Neural cell (in vitro differentiated cells): ENCODE data around the gene HNRNPUL1.

Source experiments
- EP300 ChIP-seq: fragments of 450-650 bp; conservative IDR thresholded peaks from 2 replicates; pipeline ENCODE4 v1.6.1; 2014; ENCODE audit warnings: antibody characterized with exemption, mild to moderate bottlenecking, moderate library complexity; ENCODE audit not compliant: poor library complexity, severe bottlenecking
- EZH2 ChIP-seq: fragments of 200-600, 300-800 bp; shearing (Covaris generic), sonication (generic); IDR thresholded peaks from 2 replicates; pipeline ENCODE4 v1.6.1; 2014; ENCODE audit warnings: antibody characterized with exemption, low read length, borderline replicate concordance, mild to moderate bottlenecking; ENCODE audit not compliant: insufficient read depth, poor library complexity, severe bottlenecking
- MXI1 ChIP-seq: fragments of 450-650 bp; conservative IDR thresholded peaks from 2 replicates; pipeline ENCODE4 v1.6.1; 2014; ENCODE audit warnings: antibody characterized with exemption, mild to moderate bottlenecking; ENCODE audit not compliant: poor library complexity, severe bottlenecking
- SMC3 ChIP-seq: fragments of 450-650 bp; conservative IDR thresholded peaks from 2 replicates; pipeline ENCODE4 v1.6.1; 2014; ENCODE audit warnings: antibody characterized with exemption, mild to moderate bottlenecking, moderate library complexity; ENCODE audit not compliant: poor library complexity
- TF ChIP-seq, protein P1 (sequence below): fragments of 450-650 bp; IDR thresholded peaks from 2 replicates; pipeline ENCODE4 v1.5.1; 2014; ENCODE audit warnings: antibody characterized with exemption, mild to moderate bottlenecking, moderate library complexity; ENCODE audit not compliant: poor library complexity, severe bottlenecking

DNA sequence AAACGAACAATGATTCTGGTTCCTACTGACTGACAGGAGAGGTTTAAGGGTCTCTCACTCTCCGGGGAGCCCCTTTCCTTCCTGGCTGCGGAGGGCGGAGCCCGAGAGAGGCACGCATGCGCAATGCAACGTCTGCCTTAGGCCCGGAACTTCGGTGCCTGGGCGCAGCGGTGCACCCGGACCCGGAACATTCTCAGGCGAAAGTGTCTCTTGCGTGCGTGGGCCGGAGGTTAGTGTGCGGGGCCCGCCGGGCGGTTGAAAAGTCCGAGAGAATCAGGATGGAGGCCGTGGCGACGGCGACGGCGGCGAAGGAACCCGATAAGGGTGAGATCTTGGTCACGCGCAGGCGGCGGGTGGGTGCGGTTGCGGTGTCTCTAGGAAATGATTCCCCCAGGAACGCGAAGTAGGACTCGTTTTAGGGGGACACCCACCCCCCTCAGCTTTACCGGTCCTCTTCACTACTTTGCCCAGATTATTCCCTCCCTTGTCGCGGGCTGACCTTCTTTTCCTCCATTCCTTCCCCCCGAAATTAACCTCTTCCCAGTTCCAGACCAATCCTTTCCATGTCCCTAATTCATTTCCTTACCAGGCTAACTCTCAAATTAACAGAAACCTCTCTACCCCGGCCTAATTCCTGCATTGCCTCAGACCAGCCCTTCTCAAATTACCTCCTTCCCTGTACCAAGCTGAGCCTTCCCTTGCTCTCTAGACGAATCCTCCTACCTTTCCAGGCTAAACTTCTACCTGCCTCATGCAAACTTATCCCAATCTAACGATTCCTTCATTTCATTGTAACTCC, 46.1 kb downstream of the HNRNPUL1 start, which contains the start of gene CCDC97:
- TF ChIP-seq, protein P1, sequence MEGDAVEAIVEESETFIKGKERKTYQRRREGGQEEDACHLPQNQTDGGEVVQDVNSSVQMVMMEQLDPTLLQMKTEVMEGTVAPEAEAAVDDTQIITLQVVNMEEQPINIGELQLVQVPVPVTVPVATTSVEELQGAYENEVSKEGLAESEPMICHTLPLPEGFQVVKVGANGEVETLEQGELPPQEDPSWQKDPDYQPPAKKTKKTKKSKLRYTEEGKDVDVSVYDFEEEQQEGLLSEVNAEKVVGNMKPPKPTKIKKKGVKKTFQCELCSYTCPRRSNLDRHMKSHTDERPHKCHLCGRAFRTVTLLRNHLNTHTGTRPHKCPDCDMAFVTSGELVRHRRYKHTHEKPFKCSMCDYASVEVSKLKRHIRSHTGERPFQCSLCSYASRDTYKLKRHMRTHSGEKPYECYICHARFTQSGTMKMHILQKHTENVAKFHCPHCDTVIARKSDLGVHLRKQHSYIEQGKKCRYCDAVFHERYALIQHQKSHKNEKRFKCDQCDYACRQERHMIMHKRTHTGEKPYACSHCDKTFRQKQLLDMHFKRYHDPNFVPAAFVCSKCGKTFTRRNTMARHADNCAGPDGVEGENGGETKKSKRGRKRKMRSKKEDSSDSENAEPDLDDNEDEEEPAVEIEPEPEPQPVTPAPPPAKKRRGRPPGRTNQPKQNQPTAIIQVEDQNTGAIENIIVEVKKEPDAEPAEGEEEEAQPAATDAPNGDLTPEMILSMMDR = no peak
- TF ChIP-seq SMC3 = peak; percentile 55
- no peak for TF ChIP-seq EZH2
- peak; percentile 91 for TF ChIP-seq MXI1
- TF ChIP-seq EP300 = peak; percentile 58
